ENCODE results near the gene SIK3.

SIK3 gene

GRCh38 chr11:117107701-117108590 lies 9.7 kb upstream of the SIK3 start:
- DNase-seq: no peak

- DNase-seq: no peak
Observed at GRCh38 chr11:117100556-117100955, 2.3 kb upstream of the SIK3 start.

DNA sequence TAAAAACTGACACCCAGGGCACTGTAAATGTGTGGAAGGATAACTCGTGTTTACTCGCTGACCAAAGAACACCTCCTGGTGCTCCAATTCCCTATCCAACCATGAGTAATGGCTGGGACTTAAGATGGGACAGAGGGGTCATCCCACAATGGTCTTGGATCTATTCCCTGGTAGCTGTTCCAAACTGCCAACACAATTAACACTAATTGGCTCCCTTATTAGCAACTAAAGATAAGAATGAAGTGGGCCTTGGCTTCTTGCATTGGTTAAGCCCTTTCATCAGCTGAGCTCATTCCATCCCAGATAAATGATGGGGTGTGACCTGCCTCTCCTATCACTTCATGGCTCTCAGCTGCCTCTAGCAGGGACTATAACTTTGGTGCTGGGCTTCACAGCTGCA lies 1.5 kb upstream of the SIK3 start:
- DNase-seq: no peak

DNA sequence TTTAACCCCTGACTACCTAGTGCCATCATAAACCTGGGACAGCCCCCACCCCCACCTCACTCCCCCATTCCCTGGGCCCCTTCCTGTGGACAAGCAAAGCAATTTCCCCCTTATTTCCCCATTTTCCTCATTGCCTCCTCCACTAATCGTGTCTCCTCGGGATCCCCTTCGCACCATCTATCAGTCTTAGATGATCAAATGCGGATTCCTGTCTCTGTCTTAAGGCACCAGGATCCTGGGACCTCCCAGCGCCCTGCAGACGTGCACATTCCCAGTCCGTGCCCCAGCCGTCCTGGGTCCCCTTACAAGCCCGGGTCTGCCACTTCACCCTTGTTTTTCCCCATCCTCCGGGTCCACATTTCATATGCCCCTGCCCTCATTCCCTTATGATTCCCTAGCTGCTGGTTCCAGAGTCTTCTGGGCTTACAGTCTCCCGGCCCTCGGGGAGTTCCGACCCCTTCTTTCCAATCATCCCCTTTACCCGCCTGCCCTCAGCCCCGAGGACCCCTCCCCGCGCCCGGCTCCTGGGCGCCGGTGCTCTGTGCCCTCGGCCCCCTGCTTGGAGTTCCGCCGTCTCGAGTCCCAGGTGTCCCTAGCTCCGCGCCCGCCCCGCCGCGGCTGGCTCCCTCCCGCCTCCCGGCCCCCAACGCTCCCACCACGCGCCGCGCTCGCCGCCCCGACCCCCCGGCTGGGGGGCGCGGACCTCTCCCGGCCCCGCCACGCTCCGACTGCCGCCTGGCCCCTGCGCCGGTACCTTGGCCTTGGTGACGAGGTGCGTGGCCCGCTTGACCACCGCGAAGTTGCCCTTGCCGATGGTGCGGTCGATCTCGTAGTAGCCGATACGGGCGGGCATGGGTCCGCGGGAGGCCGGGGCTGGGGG lies 599 bp downstream of the SIK3 start:
- DNase-seq: no peak

DNA sequence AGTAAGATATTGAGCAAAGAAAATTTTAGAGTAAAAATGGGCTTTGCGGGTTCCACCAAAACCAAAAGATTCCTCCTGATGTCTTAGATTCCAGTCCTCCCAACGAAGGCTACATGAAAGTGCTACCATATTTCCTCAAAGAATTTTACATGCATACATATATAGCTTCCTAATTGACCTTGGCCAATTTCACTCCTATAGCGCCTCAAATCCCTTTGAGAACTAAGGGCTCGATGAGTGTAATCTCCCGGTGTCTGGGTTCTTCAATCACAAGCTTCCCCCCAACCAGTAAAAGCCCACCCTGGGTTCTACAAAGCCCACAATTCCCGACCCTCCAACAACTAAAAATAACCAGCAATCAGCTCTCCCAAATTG lies 1.2 kb downstream of the SIK3 start:
- DNase-seq: no peak

DNA sequence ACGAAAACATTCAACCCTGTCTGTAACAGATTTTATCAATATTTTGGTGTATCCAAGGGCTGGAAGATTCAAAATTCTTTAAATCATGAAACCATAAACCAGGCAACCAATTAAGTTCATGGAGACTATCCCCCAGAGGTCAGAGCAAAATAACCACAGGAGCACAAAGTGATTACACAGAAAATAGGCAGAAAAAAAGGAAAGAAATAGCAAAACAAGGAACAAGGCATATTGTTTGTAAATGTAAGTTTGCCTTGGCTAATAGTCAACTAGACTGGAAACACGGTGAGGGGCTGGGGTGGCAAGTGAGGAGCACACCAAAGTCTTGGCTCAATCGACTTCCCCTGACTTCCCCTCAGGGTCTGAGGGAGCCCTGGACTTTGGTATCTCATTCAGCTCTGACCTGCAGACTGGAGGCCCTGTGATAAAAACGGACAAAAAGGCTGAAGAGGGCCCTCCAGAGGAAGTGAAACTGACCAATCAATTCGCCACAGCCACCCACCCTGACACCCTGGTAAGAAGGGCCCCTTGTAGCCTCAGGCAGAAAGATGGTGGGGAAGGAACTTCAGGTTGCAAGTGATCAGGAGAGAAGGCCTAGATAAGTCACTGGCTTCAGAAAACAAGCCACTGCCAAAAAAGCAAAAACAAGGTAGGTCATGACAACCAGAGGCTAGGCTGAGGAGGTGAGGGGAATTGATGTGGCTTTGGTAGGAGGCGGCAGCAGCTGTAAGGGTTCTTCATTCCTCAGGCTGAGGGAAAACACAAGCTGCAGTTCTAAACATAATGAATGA lies 1.8 kb downstream of the SIK3 start:
- DNase-seq: no peak

- DNase-seq: no peak
Observed at GRCh38 chr11:117095284-117096161, 2.7 kb downstream of the SIK3 start.

DNA sequence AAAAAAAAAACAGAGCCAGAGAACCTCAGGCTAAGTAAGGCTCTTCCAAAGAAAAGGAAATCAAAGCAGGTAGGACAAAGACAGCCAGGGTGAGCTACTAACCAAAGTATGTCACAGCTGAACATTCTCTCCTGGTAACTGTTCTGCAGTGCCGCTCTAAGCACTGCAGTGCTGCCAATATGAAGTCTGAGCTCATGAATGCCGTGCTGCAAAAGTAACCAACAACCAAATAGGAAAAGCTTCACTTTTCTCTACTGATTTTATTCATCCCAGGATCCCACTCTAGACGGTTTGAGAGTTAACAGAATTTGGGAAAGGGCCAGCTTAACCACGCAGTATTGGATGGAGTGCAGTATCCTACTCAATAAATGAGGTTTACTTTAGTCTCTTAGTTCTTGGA lies 3.5 kb downstream of the SIK3 start:
- DNase-seq: no peak

- DNase-seq: no peak
Observed at GRCh38 chr11:117092951-117093590, 5.2 kb downstream of the SIK3 start.

DNA sequence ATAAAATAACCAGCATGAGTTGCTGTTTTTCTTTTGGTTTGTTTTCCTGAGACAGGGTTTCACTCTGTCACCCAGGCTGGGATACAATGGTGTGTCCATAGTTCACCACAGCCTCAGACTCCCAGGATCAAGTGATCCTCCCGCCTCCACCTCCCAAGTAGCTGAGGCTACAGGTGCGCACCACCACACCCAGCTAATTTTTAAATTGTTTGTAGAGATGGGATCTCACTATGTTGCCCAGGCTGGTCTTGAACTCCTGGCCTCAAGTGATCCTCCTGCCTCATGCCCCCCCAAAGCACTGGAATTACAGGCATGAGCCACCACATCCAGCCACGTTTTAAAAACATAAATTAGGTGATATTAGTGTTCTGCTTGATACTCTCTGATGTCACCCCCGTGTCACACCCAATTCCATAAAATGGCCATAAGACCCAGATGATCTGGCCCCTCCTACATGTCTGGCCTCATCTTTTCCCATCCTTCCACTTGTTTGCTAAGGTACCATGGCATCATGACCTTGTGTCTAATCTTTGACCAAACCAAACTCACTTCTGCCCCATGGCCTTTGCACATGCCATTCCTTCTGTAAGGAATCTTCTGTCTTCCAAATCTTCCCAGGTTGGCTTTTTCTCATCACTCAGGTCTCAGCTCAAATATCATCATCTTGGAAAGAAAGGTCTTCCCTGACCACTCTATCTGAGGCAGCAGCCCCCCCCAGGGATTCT lies 6.3 kb downstream of the SIK3 start:
- DNase-seq: no peak

DNA sequence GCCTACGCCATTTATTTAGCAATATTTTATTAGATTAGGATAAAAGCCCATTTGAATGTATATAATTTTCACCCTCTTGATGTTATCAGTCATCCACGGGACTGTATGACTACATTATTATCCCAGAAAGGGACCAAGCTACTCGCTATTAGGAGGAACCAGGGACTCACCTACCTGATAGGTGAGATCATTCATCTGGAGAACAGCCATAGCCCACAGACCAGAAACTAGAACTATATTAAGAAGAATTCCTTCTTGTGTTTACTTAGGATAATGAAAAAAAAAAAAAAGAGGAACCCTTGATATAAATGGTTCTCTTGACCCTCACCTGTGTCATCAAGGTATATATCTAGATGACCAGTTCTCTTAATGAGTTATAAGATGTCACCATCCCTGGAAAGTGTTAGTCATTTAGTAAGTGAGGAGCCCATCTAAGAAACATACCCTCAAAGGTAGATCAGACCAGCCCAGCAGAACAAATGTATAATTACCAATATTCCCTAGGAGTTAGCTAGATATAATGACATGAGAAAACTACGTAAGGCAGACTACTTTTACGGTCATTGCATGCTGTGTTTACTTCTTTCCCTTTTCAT lies 8.0 kb downstream of the SIK3 start:
- DNase-seq: no peak

GRCh38 chr11:117089685-117090084 lies 8.5 kb downstream of the SIK3 start:
- DNase-seq: no peak

DNA sequence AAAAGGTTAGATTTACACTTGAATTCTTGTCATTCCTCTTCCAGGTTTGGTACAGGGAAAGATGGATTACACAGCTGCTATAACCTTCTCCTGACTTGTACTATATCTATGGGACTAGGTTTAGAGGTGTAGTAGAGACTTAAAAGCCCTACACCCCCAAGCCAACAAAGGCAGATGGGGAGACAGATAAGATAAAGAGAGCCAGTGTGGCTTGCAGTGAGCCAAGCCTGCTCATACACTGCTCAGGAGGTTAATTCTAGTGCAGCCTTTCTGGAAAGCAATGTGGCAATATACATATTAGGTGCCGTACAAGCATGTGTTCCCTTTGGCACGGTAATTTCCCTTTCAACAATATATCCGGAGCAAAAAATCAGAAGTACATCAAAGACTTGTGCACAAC lies 10.8 kb downstream of the SIK3 start:
- DNase-seq: no peak

- DNase-seq: no peak
Observed at GRCh38 chr11:117084992-117085391, 13.2 kb downstream of the SIK3 start.

GRCh38 chr11:117083011-117083935 lies 15.0 kb downstream of the SIK3 start:
- no peak for DNase-seq

GRCh38 chr11:117081908-117082307 lies 16.3 kb downstream of the SIK3 start:
- no peak for DNase-seq

DNA sequence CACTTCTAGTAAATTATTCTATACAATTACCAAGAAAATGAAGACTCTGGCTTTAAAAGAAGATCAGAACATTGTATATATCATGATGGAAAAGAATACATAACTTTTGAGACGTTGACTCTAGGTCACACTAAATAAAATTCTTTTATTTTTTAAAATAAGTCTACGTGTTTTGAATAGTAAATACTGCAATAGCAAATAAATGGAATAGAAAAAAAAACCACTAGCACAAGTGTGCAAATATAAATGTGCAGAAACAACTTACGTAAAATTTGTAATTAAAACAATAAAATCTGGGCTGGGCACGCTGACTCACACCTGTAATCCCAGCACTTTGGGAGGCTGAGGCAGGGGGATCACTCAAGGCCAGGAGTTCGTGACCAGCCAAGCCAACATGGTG lies 17.9 kb downstream of the SIK3 start:
- DNase-seq: no peak

- DNase-seq: no peak
Observed at GRCh38 chr11:117076941-117077691, 21.1 kb downstream of the SIK3 start.

DNA sequence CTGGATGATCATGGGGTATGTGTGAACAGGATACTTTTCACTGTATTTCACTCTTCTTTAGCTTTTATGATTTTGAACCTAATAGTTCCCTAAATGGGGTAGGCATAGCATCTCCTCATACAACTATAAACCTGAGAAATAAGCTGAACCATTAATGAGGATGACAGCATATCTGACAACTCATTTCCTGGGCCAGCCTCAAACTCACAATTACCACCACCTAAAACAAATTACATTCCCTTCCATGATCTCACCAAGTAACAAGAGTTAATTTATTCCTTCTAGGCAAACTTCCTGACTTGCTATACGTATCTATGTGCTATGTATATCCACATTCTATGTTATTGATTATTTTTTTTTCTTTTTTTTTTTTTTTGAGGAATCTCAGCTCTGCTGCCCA lies 23.0 kb downstream of the SIK3 start:
- DNase-seq: no peak

All from amniotic stem cell (primary cell).